ENCODE results near the gene RAD23A.
A peak's percentile ranks its signal among the peaks of the same experiment; 100 is the strongest.

RAD23A gene

DNA sequence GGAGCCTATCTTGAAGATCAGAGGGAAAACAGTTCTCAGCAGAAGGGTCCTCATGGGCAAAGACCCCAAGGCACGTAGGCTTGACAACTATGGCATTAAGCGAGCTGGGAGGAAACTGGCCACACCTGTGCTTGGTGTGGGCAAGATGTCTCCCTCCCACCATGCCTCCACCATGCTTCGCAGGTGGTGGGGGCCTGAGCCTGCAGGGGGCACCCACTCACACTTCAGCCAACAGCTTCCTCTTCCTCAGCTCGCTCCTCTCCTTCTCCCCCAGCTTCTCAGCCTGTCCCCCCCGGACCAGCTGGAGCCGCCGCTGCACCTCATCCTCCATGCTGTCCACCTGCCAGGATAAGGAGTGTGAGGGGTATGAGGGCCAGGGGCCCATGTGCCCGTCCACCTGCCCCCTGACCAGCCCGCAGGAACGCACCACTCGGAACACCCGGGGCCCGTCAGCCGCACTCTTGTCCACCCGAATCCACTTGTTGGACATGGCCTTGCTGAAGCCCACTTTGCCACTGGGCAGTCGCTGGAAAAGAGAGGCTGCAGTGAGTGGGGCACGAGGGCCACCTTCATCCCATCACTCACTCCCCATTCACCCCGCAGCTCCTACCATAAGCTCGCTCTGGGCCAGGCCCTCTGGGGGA is 15.5 kb upstream of the RAD23A start:
- Histone ChIP-seq H3K4ac (ENCODE audit: low read length) (no peak overlapping the region), H2AFZ (ENCODE audit: low read length) (no peak overlapping the region), H3K27me3 (ENCODE audit: control insufficient read depth in 3 of 3, insufficient read depth in 3 of 3, low read depth in 1 of 3, low read length in 3 of 3) (no peaks in the 10 kb centered on the region), H3K4me2 (ENCODE audit: insufficient read depth, low read length, poor library complexity, severe bottlenecking) (no peak overlapping the region), H2BK12ac (ENCODE audit: low read length) (no peak overlapping the region), H2BK5ac (ENCODE audit: low read length) (no peak overlapping the region), H3K27ac (replicated peaks; ENCODE audit: low read length) (no peak overlapping the region), H2BK120ac (ENCODE audit: low read depth, low read length) (no peak overlapping the region), H3K18ac (ENCODE audit: low read length) (no peak overlapping the region), H3K9ac (ENCODE audit: low read depth, low read length, poor library complexity) (no peak overlapping the region), H3K14ac (ENCODE audit: low read length) (no peak overlapping the region), H3K36me3 (replicated peaks in 1 of 2; ENCODE audit: control insufficient read depth in 2 of 2, insufficient read depth in 2 of 2, low read length in 2 of 2) (peaks cover 35 to 58% of the 10 kb centered on the region in 2 donors), H3K9me3 (replicated peaks in 1 of 2; ENCODE audit: control insufficient read depth in 2 of 2, insufficient read depth in 1 of 2, low read depth in 1 of 2, low read length in 2 of 2) (no peaks in the 10 kb centered on the region), H3K4me3 (ENCODE audit: low read length in 2 of 2) (no peak overlapping the region), H3K4me1 (ENCODE audit: control insufficient read depth in 2 of 2, insufficient read depth in 1 of 2, low read depth in 1 of 2, low read length in 2 of 2) (peaks cover 8 to 13% of the 10 kb centered on the region in 2 donors), H3K79me1 (ENCODE audit: low read depth, low read length) (peaks cover 12% of the 10 kb centered on the region), H4K91ac (ENCODE audit: low read depth, low read length, poor library complexity) (no peak overlapping the region), H4K8ac (ENCODE audit: low read depth, low read length) (no peak overlapping the region), H2BK15ac (ENCODE audit: low read length) (no peak overlapping the region), H3K23ac (ENCODE audit: low read depth, low read length, poor library complexity) (peak overlapping the region; percentile 65), H2AK5ac (ENCODE audit: low read depth, low read length) (no peak overlapping the region)
- no CpG with 5 or more reads among the region's 19 CpGs for WGBS, 2 donors (ENCODE audit: extremely low coverage in 2 of 2, insufficient read length in 2 of 2, insufficient replicate concordance in 1 of 2)
- no peak for DNase-seq (ENCODE audit: low spot score)

DNA sequence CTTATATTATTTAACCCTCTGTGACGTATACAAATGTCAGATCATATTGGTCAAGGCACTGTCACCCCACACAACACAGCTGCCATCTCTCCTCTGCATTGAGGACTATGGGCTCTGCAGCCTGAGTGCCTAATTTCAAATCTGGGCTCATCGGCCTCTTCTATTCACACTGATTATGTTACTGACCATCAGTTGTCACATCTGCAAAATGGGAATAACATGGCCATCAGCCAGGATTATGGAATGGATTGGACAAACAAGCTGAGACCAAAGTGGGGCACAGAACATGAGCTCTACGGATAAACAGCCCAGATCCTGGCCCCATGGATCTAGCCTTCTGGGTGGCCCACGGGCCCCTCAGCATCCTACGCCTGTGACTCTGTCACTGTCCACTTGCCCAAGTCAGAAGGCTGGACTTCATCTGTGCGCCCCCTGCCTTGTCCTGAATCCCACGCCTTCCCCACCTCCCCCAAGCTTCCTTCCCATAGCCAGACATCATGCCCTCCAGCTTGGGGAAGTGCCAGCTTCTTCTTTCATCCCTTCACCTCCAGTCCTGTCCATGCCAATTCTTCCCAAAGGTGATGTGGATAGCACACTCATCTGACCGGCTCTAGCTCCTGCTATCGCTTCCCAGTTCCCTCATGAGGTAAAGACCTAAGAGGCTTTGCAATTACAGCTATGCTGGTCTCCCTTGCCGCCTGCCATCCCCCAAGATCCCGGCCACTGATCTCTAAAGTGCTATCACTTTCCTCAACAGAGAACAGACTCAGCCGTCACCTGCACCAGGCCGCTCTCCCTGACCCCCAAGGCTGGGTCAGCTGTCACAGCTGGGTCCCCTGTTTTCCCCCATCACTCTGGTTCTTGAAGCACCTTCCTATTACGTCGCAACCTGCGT is 13.0 kb upstream of the RAD23A start:
- Histone ChIP-seq H2BK5ac (ENCODE audit: low read length) (no peak overlapping the region), H3K36me3 (replicated peaks in 1 of 2; ENCODE audit: control insufficient read depth in 2 of 2, insufficient read depth in 2 of 2, low read length in 2 of 2) (peaks cover 25 to 35% of the 10 kb centered on the region in 2 donors), H3K27me3 (ENCODE audit: control insufficient read depth in 3 of 3, insufficient read depth in 3 of 3, low read depth in 1 of 3, low read length in 3 of 3) (no peaks in the 10 kb centered on the region), H3K79me1 (ENCODE audit: low read depth, low read length) (peaks cover 12% of the 10 kb centered on the region), H3K27ac (replicated peaks; ENCODE audit: low read length) (no peak overlapping the region), H2BK12ac (ENCODE audit: low read length) (no peak overlapping the region), H3K23ac (ENCODE audit: low read depth, low read length, poor library complexity) (no peak overlapping the region), H4K8ac (ENCODE audit: low read depth, low read length) (no peak overlapping the region), H3K4ac (ENCODE audit: low read length) (peak overlapping the region; percentile 28), H4K91ac (ENCODE audit: low read depth, low read length, poor library complexity) (no peak overlapping the region), H3K4me1 (ENCODE audit: control insufficient read depth in 2 of 2, insufficient read depth in 1 of 2, low read depth in 1 of 2, low read length in 2 of 2) (peaks cover 11 to 18% of the 10 kb centered on the region in 2 donors), H2AFZ (ENCODE audit: low read length) (peak overlapping the region; percentile 88), H2AK5ac (ENCODE audit: low read depth, low read length) (no peak overlapping the region), H2BK15ac (ENCODE audit: low read length) (no peak overlapping the region), H3K4me2 (ENCODE audit: insufficient read depth, low read length, poor library complexity, severe bottlenecking) (peak overlapping the region; percentile 79), H3K18ac (ENCODE audit: low read length) (no peak overlapping the region), H3K14ac (ENCODE audit: low read length) (no peak overlapping the region), H3K9me3 (replicated peaks in 1 of 2; ENCODE audit: control insufficient read depth in 2 of 2, insufficient read depth in 1 of 2, low read depth in 1 of 2, low read length in 2 of 2) (no peaks in the 10 kb centered on the region), H2BK120ac (ENCODE audit: low read depth, low read length) (no peak overlapping the region), H3K9ac (ENCODE audit: low read depth, low read length, poor library complexity) (peak overlapping the region; percentile 99), H3K4me3 (ENCODE audit: low read length in 2 of 2) (peak overlapping the region; percentile 88 to 90)
- no peak for DNase-seq (ENCODE audit: low spot score)
- WGBS, 2 donors (ENCODE audit: extremely low coverage in 2 of 2, insufficient read length in 2 of 2, insufficient replicate concordance in 1 of 2) = no CpG with 5 or more reads among the region's 16 CpGs

DNA sequence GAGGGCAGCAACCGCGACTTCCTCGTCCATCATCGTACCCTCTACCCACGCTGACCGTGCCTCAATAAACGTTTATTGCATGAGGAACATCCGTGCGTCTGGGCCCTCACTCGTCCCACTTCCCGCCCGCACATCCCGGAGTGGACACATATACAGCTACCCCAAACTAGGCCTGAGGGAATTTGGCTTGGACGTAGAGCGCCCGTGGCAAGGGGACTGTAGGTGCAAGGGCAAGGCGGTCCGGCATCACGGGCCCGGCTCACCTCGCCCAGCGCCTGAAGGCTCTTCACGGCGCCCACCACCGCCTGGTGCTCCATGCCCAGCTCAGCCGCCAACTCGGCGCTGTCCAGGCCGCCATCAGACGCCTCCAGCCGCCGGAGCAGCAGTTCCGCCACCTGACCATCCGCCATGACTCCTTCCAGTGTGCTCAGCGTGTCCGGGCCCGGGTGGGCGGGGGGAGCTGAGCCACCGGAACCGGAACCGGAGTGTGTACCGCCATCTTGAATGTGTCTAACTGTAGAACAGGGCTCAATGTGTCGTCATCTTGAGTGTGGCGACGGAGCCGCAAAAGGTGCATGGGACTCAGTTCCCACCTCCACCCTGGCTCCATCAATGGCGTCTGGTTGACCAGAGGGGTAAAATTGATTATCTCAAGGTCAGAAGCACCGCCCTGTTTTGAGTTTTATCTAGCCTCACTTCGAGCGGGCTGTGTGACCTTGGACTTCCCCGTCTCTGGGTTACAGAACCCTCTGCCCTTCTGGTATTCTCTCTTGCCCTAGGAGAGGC is 12.2 kb upstream of the RAD23A start, which contains the start of gene FARSA:
FARSA (minus strand) TSS at position 425 of the 786 bp plus-strand sequence; CDS start at position 410, 15 bp downstream.
- H3K18ac ChIP-seq (ENCODE audit: low read length) = peak within 1 kb of the TSS; percentile 92
- peak within 1 kb of the TSS; percentile 79 for H3K4me2 ChIP-seq (ENCODE audit: insufficient read depth, low read length, poor library complexity, severe bottlenecking)
- H3K27ac ChIP-seq (replicated peaks; ENCODE audit: low read length) = no peak within 1 kb of the TSS
- peak within 1 kb of the TSS; percentile 88 for H2BK15ac ChIP-seq (ENCODE audit: low read length)
- peak within 1 kb of the TSS; percentile 28 for H3K4ac ChIP-seq (ENCODE audit: low read length)
- no peak within 1 kb of the TSS for H3K23ac ChIP-seq (ENCODE audit: low read depth, low read length, poor library complexity)
- peaks cover 20 to 29% of the 10 kb centered on the region in 2 donors for H3K36me3 ChIP-seq (replicated peaks in 1 of 2; ENCODE audit: control insufficient read depth in 2 of 2, insufficient read depth in 2 of 2, low read length in 2 of 2)
- peak within 1 kb of the TSS; percentile 88 to 90 for H3K4me3 ChIP-seq (ENCODE audit: low read length in 2 of 2)
- H3K79me1 ChIP-seq (ENCODE audit: low read depth, low read length) = peaks cover 12% of the 10 kb centered on the region
- no CpG with 5 or more reads among the region's 51 CpGs for WGBS, 2 donors (ENCODE audit: extremely low coverage in 2 of 2, insufficient read length in 2 of 2, insufficient replicate concordance in 1 of 2)
- H3K9ac ChIP-seq (ENCODE audit: low read depth, low read length, poor library complexity) = peak within 1 kb of the TSS; percentile 99
- H2AK5ac ChIP-seq (ENCODE audit: low read depth, low read length) = no peak within 1 kb of the TSS
- H2BK120ac ChIP-seq (ENCODE audit: low read depth, low read length) = no peak within 1 kb of the TSS
- H2BK12ac ChIP-seq (ENCODE audit: low read length) = no peak within 1 kb of the TSS
- no peaks in the 10 kb centered on the region for H3K9me3 ChIP-seq (replicated peaks in 1 of 2; ENCODE audit: control insufficient read depth in 2 of 2, insufficient read depth in 1 of 2, low read depth in 1 of 2, low read length in 2 of 2)
- peak; percentile 80 for DNase-seq (ENCODE audit: low spot score)
- H3K4me1 ChIP-seq (ENCODE audit: control insufficient read depth in 2 of 2, insufficient read depth in 1 of 2, low read depth in 1 of 2, low read length in 2 of 2) = peaks cover 14 to 21% of the 10 kb centered on the region in 2 donors
- H3K27me3 ChIP-seq (ENCODE audit: control insufficient read depth in 3 of 3, insufficient read depth in 3 of 3, low read depth in 1 of 3, low read length in 3 of 3) = no peaks in the 10 kb centered on the region
- peak within 1 kb of the TSS; percentile 58 for H4K8ac ChIP-seq (ENCODE audit: low read depth, low read length)
- H4K91ac ChIP-seq (ENCODE audit: low read depth, low read length, poor library complexity) = no peak within 1 kb of the TSS
- H3K14ac ChIP-seq (ENCODE audit: low read length) = no peak within 1 kb of the TSS
- H2BK5ac ChIP-seq (ENCODE audit: low read length) = no peak within 1 kb of the TSS
- peak within 1 kb of the TSS; percentile 88 for H2AFZ ChIP-seq (ENCODE audit: low read length)

All from neuronal stem cell (in vitro differentiated cells).